GM21825 (cell line): ENCODE results near the gene FOXD2.
"Not testable (repeated sequence)": the region's sequence is repeated elsewhere in the genome, so short reads cannot be mapped to it uniquely, and the experiment has no call there.

Experiments used
- ATAC-seq: cut with Tn5 transposase; IDR thresholded peaks from one replicate; pipeline ENCODE4 v1.9.1; 2021; ENCODE audit warnings: mild to moderate bottlenecking, moderate library complexity; ENCODE audit not compliant: unreplicated experiment

Gene FOXD2

DNA sequence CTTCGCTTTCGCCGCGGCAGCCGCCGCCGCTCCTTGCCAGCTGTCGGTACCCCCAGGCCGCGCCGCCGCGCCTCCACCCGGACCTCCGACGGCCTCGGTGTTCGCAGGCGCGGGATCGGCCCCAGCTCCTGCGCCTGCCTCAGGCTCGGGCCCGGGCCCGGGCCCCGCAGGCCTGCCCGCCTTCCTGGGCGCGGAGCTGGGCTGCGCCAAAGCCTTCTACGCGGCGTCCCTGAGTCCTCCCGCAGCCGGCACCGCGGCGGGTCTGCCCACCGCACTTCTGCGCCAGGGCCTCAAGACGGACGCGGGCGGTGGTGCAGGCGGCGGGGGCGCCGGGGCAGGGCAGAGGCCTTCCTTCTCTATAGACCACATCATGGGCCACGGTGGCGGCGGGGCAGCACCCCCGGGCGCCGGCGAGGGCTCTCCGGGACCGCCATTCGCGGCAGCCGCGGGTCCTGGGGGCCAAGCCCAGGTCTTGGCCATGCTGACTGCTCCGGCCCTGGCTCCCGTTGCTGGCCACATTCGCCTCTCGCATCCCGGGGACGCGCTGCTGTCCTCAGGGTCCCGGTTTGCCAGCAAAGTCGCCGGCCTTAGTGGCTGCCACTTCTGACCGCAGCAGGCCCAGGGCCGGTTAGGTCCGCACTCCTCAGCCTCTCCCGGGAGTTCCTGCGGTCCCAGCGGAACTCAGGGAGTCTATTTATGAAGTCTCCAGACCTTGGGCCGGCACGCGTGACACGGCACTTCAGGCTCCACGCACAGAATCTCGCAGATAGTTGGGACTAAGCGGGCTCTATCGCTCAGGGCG is 1.4 kb downstream of the FOXD2 start:
- no peak for ATAC-seq

DNA sequence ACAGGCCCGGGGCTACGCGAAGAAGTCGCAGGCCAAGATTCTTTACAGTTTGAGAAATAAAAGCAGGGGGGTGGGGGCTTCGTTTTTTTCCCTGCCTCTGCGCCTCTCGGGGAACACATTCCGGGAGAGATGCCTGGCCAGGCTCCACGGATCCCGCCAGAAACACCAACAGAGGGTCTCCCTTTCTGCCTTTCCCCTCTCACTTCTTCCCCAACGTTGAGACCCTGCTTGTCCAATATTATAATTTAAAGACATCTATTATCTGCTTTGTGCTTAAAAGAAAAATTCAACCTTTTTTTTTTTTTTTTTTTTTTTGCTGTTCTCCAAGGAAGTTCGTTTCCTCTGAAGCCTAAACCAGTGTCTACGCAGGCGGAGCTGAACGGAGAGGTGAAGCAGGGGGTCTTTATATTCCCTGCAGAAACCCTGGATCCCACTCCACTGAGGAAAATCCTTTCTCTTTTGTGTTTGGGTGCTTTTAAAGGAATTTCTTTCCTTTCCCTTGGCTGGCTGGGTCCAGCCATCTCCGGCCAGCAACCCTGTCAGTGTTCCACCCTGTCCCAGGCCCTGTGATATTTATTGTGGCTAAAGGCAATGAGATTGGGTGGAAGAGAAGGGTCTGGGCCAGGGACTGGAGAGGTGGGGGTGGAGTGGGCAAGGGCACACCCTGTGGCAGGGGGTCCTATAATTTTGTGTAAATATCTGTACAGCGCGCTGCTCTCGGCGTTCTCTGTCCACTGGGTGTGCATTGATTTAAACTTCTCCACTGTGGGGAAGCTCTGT is 2.2 kb downstream of the FOXD2 start:
- no peak for ATAC-seq

DNA sequence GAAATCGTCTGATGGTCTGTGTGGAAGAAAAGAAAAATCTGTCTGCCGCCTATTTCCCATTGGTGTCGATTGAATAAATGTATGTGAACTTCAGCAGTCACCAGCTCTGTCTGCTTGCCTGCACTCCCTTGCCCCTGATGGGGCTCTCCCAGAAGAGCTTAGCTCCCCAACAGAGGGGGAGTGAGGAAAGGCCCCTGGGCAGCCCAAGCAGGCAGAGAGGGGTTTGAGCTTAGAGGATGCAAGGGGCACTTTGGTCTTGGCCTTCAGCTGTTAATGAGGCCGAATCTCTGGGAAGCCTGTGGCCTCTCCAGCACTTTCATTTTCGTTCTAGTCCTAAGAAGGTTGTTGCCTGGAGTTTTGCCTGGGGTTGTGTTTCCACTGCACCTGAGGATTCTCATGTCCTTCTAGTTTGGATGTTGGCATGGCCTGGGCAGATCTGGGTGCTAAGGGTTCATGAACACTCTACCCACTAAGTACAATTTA is 2.8 kb downstream of the FOXD2 start:
- ATAC-seq, result no peak

DNA sequence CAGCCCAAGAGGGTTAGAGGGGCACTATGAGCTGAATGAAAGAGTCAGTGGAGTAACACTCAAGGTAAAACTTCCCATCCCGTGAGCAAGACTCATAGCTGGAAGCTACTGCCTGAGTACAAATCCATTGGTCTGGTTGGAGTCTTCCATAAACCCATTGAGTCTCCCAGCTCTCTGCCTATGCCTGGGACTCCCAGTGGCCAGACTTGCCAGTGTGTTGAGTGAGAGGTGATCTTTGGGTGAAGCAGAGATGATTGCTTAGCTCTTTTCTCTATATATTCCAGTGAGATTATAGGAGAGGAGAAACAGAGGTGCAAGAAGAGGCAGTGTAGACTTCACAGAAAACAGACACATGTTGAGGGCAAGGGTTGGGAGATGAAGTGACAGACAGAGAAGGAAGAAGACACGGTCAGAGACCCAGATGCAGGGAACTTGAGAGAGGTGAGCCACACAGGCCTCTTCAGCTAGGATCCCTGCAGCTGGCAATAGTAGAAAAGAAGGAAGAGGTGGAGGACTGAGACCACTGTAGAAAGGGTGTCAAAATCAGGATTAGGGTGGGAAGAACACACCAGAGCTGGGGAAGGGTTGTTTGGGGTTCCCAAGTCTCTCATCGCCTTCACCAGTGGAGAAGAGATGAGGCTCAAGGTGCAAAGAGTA is 3.7 kb downstream of the FOXD2 start:
- no peak for ATAC-seq

DNA sequence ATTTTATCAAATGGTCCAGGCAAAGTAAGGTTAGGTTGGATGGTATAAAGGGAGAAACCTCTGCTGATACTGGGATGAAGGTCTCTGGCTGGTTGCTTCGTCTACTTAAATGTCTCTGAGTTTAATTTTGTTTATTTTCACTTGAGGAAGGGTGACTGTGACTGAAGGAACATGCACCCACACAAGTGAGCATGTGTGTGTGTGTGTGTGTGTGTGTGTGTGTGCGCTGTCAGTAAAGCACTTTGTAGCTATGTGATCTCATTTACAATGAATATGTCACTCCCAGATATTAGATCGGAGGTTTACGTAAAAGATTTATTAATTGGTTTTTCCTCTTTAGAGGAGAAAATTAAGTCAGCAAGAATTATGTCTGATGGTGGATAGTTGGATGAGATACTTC is 4.4 kb downstream of the FOXD2 start:
- ATAC-seq, result no peak

DNA sequence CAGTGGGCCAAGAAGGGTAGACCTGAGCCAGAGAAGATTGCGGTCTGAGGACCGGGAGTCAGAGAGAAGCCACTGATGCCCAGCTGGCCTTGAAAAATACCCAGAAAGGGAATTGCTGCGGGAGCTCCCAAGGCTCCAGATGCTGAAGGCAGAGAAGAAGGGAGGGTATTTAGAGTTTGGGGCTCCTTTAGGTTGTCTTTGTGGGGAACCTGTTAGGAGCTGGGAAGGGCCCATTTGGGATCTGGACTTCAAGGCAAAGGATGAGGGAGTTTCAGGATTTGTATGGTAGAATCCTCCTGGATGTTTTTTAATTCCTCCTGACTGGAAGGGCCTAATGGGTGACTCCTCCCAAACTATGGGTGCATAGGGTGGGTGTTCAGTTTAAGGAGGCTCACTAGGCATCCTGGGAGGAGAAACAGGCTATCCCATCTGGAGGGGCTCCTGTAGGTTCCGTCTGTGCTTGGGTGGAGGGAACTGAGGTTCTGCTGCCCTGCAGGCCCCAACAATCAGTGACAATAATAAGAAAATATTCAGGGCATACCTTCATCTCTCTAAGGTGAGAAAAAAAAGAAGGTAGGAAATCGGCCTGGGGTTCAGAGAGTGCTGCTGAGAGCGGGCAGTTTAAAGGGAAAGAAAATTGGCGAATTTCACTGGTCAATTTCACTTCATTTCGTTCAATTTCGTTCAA is 5.1 kb downstream of the FOXD2 start:
- ATAC-seq, result no peak

DNA sequence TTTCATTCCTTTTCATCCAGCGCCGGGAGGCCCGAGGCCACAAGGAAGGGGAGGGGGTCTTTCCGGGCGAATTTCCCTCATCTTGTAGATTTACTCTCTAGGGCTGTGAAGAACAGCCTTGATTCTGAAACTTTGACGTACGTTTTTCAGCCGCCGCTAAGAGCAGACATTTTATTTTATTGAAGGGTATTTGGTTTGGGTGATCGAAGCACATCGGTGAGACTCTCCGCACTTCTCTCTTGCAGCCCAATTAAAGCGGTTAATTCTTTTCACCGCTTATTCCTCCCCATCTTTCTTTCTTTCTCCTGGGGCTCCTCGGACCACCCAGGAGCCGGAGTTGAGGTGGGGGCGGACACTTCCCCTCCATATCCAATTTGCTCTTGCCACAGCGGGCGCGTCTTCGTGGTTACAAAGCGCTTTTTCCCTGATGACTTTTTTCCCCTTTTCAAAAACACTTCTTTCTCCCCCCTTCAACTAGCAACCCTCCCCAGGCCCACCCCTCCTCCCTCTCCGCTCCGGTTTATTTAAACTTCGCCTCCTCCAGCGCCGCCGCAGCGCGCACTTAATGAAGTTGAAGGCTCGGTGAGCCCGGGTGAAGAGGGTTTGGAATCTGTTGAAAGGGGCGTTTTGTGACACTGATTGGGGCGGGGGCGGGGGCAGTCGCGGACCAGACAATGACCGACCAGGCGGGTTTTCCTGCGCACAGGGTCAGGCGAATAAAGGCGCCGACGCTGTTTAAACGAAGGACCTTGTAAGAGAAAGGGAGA is 5.9 kb downstream of the FOXD2 start:
- ATAC-seq, result no peak

DNA sequence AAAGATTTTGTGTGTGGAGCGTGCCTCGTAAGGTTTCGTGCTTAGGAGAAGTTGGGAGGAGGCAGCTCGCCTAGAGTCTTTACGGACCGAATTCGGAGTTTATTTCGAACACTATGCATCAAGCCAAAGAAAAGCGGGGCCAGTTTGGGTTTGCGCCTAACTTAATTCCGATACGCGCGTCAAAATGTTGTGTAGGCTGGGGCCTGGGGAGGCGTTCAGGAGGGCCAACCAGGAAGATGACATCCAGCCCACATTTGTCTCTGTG is 6.4 kb downstream of the FOXD2 start:
- ATAC-seq, result no peak

DNA sequence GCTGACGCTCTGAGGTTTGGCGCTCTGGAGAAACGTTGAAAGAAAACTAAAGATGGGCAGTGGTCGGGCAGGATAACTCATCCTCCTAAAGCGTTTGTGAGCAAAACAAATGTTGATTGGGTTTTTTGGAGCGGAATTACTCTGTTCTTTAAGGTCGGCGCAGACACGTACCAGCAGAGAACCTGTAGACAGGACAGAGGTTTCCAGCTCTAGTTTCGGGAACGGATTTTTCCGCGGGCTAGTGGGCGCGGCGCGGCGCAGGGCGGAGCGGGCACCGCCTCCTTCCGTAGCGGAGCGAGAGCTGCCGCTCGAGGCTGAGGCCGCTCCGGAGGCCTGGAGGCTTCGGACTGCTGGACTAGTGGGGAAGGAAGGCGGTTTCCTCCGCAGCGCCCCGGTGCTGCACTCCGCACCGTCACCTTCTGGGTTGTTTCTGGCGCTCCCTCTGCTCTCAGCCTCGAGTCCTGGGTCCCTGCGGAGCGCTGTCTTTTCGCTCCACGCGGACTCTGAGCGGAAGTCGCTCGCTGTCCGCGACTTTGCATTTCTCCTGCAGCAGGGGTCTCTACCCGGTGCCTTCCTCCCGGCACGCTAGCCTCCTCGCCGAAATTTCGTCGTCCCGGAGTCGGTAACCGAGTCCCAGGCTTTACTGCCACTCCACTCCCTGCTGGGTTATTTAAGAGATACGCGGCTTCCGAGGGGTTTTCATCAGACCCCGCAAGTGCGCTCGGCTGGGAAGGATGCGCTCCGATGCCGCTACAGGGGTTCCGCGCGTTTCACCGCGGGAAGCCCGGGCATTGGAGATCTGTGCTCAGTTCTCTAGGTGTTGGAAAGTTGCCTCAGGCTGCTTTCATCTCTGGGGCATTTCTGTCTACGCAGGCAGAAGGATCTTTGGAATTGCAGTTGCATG is 7.0 kb downstream of the FOXD2 start:
- ATAC-seq, result no peak

DNA sequence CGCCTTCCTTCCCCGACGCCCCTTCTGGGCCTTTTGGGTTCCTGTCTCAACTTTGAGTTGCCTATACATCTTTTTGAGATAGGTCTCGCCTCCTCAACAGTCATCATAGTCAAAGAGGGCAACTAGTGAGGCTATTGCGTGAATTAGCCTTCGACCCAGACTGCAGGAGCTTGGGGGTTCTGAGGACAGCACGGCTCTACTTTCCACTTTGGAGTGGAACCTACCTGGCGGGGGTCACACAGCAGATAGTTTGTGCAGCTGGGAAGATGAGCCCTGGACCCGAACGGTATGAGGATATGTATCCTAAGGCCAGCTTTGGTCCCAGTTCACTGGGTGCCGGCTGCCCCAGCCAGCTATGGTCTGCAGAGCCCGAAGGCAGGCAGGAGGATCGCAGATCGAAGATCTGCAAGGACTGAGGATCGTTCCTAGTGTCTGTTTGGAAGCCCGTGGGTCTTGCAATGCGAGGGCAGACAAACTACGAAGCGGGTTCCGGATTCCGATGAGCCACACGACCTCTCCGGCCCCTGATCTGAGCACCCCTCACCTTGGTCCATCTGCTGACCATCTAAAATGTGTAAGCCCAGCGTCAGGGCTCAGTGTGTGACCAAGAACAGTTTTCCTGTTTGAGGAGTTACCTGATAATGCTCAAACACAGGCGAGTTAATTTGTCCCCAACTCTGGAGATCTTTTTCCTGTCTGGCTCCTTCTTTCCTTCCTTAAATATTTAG is 8.1 kb downstream of the FOXD2 start:
- ATAC-seq, result no peak

DNA sequence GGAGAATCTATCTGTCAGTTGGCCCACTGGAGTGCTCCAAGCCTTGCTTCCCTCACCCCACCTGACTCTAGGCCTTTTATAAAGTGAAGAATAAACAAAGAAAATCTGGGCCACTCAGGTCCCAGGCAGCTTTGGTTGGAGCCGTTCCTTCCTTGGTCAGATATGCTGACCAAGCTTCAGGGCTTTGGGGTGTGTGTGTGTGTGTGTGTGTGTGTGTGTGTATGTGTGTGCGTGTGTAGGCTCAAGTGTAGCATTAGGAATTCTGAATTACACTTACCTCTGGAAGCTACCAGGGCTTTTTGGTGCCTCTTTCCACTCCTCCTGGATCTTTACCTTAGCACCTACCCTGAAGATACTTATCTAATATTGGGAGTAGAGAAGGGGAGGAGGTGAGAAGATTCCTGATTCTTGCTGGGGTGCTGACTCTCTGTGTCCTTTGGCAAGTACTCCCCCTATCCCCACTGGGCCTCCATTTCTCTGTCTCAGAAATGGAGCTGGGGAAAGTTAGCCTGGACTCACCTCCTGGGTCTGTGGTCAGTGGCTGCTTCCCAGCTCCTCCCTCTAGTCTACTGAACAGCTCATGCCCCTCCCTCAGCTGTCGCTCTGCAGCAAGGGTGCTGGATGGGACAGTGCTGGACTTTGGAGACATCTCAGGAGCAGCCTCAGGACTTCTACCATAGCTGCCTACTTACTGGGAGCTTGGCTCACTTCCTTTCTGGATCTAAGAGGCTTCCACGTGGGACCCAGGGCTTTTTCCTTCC is 10.8 kb downstream of the FOXD2 start:
- ATAC-seq, result no peak

DNA sequence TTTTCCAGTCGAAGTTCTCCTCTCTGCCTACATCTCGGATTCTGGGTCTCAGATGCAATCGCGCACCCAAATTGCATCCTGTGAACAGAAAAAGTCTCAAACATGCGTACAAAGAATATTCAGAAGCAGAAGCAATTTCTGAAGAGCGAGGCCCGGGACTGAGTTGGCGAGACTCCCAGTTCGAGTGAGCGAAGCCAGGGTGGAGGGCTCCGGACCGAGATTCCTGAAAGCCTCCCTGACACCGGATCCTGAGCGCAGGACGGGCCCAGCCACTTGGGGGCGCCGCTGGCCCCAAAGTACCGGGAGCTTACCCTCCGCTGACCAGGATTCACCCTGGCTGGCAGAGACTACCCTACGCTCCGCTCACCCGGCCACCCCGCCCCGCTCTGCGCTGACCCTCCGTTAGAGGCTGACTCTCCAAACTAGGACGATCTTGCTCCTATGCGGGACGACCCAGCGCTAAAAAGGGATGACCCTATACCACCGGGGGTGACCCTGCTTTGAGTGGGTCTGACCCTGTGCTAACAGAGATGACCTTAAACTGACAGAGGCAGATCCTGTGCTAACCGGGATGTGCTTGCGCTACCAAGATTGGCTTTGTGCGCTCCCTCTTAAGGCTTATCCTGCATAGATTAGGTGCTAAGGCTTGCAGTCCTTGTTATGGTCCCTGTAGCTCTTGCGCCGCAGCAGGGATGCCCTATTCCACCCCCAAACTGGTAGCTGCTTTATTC is 12.1 kb downstream of the FOXD2 start:
- no peak for ATAC-seq

DNA sequence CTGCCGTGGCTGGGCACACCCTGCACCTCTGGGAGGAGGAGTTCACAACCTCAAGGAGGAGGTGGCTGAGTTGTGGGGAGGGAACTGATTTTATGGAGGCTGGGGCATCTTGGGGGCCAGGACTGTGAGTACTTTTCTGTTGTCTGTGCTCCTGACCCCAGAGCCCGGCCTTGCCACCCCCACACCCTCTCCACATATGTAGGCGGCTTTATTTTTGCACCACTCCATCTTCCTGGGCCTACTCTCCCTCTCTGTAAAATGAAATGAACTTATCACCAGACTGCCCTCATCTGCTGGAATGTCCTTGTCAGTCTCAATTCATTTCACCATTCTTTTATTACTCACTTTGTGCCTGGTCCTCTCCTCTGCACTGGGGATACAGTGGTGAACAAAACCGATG is 12.8 kb downstream of the FOXD2 start:
- ATAC-seq, result no peak

DNA sequence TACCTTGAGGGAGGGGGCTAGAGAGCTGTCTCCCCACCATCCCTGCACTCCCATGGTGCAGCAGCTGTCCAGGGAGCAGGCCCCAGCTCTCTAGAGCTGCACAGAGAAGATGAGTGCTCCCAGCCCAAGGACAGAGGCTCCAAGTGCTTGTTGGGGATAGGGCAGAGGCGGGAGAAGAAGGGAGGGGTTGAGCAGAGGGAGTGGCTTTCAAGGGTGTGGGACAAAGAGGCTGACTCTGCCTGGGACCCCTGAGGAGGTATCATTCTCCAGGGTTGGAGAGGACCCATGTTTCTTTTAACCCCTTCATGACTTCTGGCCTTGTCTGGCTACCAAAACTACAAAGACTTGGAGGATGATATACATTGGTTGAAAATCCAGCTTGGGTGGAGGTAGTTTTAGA is 14.6 kb downstream of the FOXD2 start:
- no peak for ATAC-seq

DNA sequence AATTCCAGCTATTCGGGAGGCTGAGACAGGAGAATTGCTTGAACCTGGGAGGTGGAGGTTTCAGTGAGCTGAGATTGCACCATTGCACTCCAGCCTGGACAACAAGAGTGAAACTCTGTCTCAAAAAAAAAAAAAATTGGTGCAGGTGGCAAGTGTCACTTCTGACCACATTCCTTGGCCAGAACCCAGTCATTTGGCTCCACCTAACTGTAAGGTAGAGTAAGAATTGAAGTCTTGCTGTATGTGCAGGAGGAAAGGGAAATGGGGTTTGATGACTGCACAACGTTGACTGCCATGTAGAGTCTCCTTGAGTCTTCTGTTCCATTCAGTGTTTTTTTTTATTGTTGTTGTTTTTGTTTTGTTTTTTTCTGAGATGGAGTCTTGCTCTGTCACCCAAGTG is 16.1 kb downstream of the FOXD2 start:
- not testable (repeated sequence) for ATAC-seq

DNA sequence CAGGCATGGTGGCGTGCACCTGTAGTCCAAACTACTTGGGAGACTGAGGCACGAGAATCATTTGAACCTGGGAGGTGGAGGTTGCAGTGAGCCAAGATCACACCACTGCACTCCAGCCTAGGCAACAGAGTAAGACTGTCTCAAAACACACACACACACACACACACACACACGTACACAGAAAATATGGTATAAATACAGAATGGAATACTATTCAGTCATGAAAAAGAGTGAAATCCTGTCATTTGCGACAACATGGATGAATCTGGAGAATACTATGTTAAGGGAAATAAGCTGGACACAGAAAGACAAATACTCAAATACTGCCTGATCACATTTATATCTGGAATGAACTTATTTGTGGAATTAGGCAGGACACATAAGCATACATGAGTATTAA is 18.4 kb downstream of the FOXD2 start:
- ATAC-seq, result no peak

DNA sequence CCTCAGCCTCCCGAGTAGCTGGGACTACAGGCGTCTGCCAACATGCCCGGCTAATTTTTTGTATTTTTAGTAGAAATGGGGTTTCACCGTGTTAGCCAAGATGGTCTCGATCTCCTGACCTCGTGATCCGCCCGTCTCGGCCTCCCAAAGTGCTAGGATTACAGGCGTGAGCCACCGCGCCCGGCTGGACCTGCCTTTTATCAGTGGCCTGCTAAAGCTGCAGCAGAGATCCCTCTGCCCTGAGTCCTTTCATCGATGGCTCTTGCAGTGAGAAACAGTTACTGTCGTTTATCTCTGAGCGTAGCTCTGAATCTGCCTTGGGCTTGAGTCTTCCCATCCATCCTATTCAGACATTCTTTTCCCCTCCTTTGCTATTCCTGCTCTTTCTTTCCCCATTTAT is 19.7 kb downstream of the FOXD2 start:
- ATAC-seq, result not testable (repeated sequence)
